HEK293T (cell line): ENCODE data around the gene BLCAP.

Experiments used
- CTCF ChIA-PET: fragments of 350-600 bp; formaldehyde crosslinking; extraction: SDS; loops from one replicate; lab custom pipeline; 2021; ENCODE audit warnings: antibody characterized with exemption, inconsistent platforms; lab: Yijun Ruan, JAX
- POLR2A ChIA-PET: fragments of 350-600 bp; formaldehyde crosslinking; extraction: SDS; loops from one replicate; lab custom pipeline; 2020; ENCODE audit warnings: antibody characterized with exemption, inconsistent platforms; lab: Yijun Ruan, JAX
- DNase-seq: peaks from one replicate; pipeline ENCODE4 v3.0.0; 2012; ENCODE audit warnings: mixed read lengths; ENCODE audit errors: extremely low spot score
- ARNT ChIP-seq: fragments of 450-650 bp; IDR thresholded peaks from 2 replicates; pipeline ENCODE4 v1.6.1; 2017; ENCODE audit warnings: mild to moderate bottlenecking
- BHLHE40 ChIP-seq: fragments of 450-650 bp; IDR thresholded peaks from 2 replicates; pipeline ENCODE4 v1.6.1; 2016; ENCODE audit warnings: mild to moderate bottlenecking, moderate library complexity, borderline replicate concordance
- CTBP1 ChIP-seq: fragments of 450-650 bp; IDR thresholded peaks from 2 replicates; pipeline ENCODE4 v1.6.1; 2016; ENCODE audit warnings: borderline replicate concordance
- ELF4 ChIP-seq: fragments of 450-650 bp; IDR thresholded peaks from 2 replicates; pipeline ENCODE4 v1.6.1; 2017; ENCODE audit warnings: antibody characterized with exemption
- FOXA1 ChIP-seq: fragments of 450-650 bp; IDR thresholded peaks from 2 replicates; pipeline ENCODE4 v1.6.1; 2016; ENCODE audit warnings: mild to moderate bottlenecking
- FOXK2 ChIP-seq: fragments of 450-650 bp; IDR thresholded peaks from 2 replicates; pipeline ENCODE4 v1.6.1; 2016; ENCODE audit warnings: mild to moderate bottlenecking
- FOXM1 ChIP-seq: fragments of 450-650 bp; IDR thresholded peaks from 2 replicates; pipeline ENCODE4 v1.6.1; 2017; ENCODE audit warnings: mild to moderate bottlenecking, borderline replicate concordance
- HDGF ChIP-seq: fragments of 450-650 bp; IDR thresholded peaks from 2 replicates; pipeline ENCODE4 v1.6.1; 2017; ENCODE audit warnings: antibody characterized with exemption, borderline replicate concordance
- L3MBTL2 ChIP-seq: fragments of 450-650 bp; conservative IDR thresholded peaks from 2 replicates; pipeline ENCODE4 v1.6.1; 2016; ENCODE audit warnings: mild to moderate bottlenecking
- LEF1 ChIP-seq: fragments of 450-650 bp; IDR thresholded peaks from 2 replicates; pipeline ENCODE4 v1.6.1; 2017; ENCODE audit warnings: mild to moderate bottlenecking, borderline replicate concordance
- NFRKB ChIP-seq: fragments of 450-650 bp; IDR thresholded peaks from 2 replicates; pipeline ENCODE4 v1.6.1; 2016; ENCODE audit warnings: mild to moderate bottlenecking, moderate library complexity
- PKNOX1 ChIP-seq: fragments of 450-650 bp; IDR thresholded peaks from 2 replicates; pipeline ENCODE4 v1.6.1; 2016
- SP1 ChIP-seq: fragments of 450-650 bp; IDR thresholded peaks from 2 replicates; pipeline ENCODE4 v1.6.1; 2017
- SUZ12 ChIP-seq: fragments of 450-650 bp; IDR thresholded peaks from 2 replicates; pipeline ENCODE4 v1.6.1; 2016; ENCODE audit warnings: mild to moderate bottlenecking
- TARDBP ChIP-seq: fragments of 450-650 bp; IDR thresholded peaks from 2 replicates; pipeline ENCODE4 v1.6.1; 2016
- ZNF384 ChIP-seq: fragments of 450-650 bp; IDR thresholded peaks from 2 replicates; pipeline ENCODE4 v1.6.1; 2016

The BLCAP gene

GRCh38 chr20:37567671-37568588, 40.3 kb upstream of the BLCAP start:
- TF ChIP-seq FOXM1 (no peak), L3MBTL2 (no peak), BHLHE40 (no peak), SP1 (no peak), ZNF384 (no peak), FOXK2 (no peak), TARDBP (no peak), PKNOX1 (no peak), ARNT (no peak), ELF4 (no peak), SUZ12 (no peak), NFRKB (no peak)
- peak; percentile 34 for DNase-seq

GRCh38 chr20:37567331-37567665, 39.6 kb upstream of the BLCAP start:
- CTCF ChIA-PET = no interaction called here
- POLR2A ChIA-PET = no interaction called here

More at GRCh38 chr20:37567671-37568588, 40.3 kb upstream of the BLCAP start:
- ChIA-PET POLR2A (no interaction called here), CTCF (no interaction called here)

GRCh38 chr20:37566590-37567330, 39.1 kb upstream of the BLCAP start:
- CTCF ChIA-PET = interaction anchor here (1.5 kb wide), 1 partner anchor 9 kb away, joined by 3 read pairs; no protein-coding TSS in a partner anchor
- TF ChIP-seq HDGF (no peak), FOXK2 (no peak), ARNT (no peak), ELF4 (no peak), SUZ12 (no peak)
- no peak for DNase-seq
- POLR2A ChIA-PET = interaction anchor here (0.6 kb wide), 1 partner anchor 383 kb away, joined by 3 read pairs; no protein-coding TSS in a partner anchor

More at GRCh38 chr20:37567331-37567665, 39.6 kb upstream of the BLCAP start:
- no peak for DNase-seq
- no peak for TF ChIP-seq FOXM1
- no peak for TF ChIP-seq L3MBTL2

- no peak for DNase-seq
- ChIA-PET CTCF (interaction anchor here (1.0 to 1.5 kb wide), 3 partner anchors 11 to 277 kb away, joined by 3 read pairs; no protein-coding TSS in a partner anchor), POLR2A (no interaction called here)
- TF ChIP-seq HDGF (no peak), NFRKB (no peak), LEF1 (no peak), TARDBP (no peak), ARNT (no peak), FOXA1 (no peak), ELF4 (no peak)
Observed at GRCh38 chr20:37565134-37565811, 37.6 kb upstream of the BLCAP start.

- ChIA-PET CTCF (interaction anchor here (0.6 to 1.2 kb wide), 6 partner anchors 10 to 445 kb away, joined by 3 to 6 read pairs (median 3); no protein-coding TSS in a partner anchor), POLR2A (no interaction called here)
- peak; percentile 85 for DNase-seq
- TF ChIP-seq ELF4 (no peak), CTBP1 (no peak), TARDBP (no peak), NFRKB (no peak), BHLHE40 (no peak), SP1 (no peak), FOXK2 (no peak), HDGF (no peak), LEF1 (no peak), SUZ12 (no peak), ZNF384 (no peak), ARNT (no peak), PKNOX1 (no peak), FOXA1 (no peak), FOXM1 (no peak), L3MBTL2 (no peak)
Observed at GRCh38 chr20:37564388-37565133, 36.9 kb upstream of the BLCAP start.
